Progenitor cell of endocrine pancreas (in vitro differentiated cells): ENCODE results near the gene SYT15B. TPM values are rescaled to one million over a fixed set of nuclear protein-coding genes. Genes with fewer than 3 reads are reported as not detected.
"Not testable (repeated sequence)": the region's sequence is repeated elsewhere in the genome, so short reads cannot be mapped to it uniquely, and the experiment has no call there.

Experiments
- DNase-seq: peaks from one replicate; pipeline ENCODE4 v3.0.0; 2021; ENCODE audit warnings: low spot score; ENCODE audit not compliant: unreplicated experiment
- H3K27ac Mint-ChIP-seq: 2 replicates; pipeline ENCODE4 v1.8.0; 2021; ENCODE audit warnings: mild to moderate bottlenecking, moderate library complexity, mixed read lengths
- H3K27me3 Mint-ChIP-seq: 2 replicates; pipeline ENCODE4 v1.8.0; 2021; ENCODE audit warnings: mixed read lengths
- H3K36me3 Mint-ChIP-seq: 2 replicates; pipeline ENCODE4 v1.8.0; 2022; ENCODE audit warnings: mixed read lengths; ENCODE audit not compliant: insufficient read depth
- H3K4me1 Mint-ChIP-seq: 2 replicates; pipeline ENCODE4 v1.8.0; 2021; ENCODE audit warnings: low read depth, mixed read lengths
- H3K4me3 Mint-ChIP-seq: 2 replicates; pipeline ENCODE4 v1.8.0; 2021; ENCODE audit warnings: low read depth, mild to moderate bottlenecking, moderate library complexity, mixed read lengths
- H3K9me3 Mint-ChIP-seq: 2 replicates; pipeline ENCODE4 v1.8.0; 2021; ENCODE audit warnings: low read depth, mixed read lengths
- long read RNA-seq: library from polyadenylated mRNA; unstranded; transcript quantifications from one replicate; pipeline ENCODE4 v2.0.0, GENCODE V29; 2020
- total RNA-seq: library from RNA; stranded (reverse); gene quantifications from 2 replicates; pipeline ENCODE4 v1.2.1, GENCODE V29; 2021
- TF ChIP-seq, protein P1 (sequence below): fragments of 200-600 bp; sonication (generic); IDR thresholded peaks from one replicate; pipeline ENCODE4 v1.5.0; 2021; ENCODE audit warnings: antibody characterized with exemption, mild to moderate bottlenecking; ENCODE audit not compliant: unreplicated experiment

The SYT15B gene
- 0.13 and 0.36 TPM in 2 replicates for total RNA-seq
- long read RNA-seq, partial matches to known transcripts: 0 of 1 reads
- long read RNA-seq, other reads (novel, unspliced or antisense): 1 of 1 reads

DNA sequence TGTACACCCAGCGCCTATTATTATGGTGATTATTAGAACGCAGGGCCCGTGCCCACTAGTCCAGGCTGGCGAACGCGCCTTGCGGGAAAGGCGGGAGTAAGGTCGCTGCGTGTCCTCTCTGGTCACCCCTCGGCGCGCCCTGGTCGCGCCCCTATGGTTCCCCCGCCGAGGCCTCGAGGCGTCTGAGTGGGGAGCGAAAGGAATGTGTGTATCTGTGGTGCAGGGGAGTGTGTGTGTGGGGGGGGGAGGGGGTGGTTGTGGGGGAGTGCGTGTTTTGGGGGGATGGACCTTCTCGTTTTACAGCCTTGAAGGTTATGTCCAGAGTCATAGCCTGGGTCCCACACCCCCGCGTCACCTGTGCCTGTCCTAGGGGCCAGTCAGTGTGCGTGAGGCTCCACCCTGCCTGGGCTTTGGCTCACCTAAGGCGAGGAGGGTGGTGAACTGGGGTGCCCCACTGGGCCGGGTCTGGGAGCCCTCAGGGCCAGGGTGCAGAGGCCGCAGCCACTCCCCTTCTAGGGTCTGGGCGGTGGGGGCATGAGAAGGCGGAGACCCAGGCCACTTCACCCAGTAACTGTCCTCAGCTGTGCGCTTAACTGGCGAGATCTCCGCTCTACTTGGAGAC, at the start of gene SYT15B:
TSS of gene SYT15B (minus strand) at position 39 of the 622 bp plus-strand sequence. CDS start 952 bp downstream, outside the sequence.
- H3K4me3 Mint-ChIP-seq, DNase-seq, H3K36me3 Mint-ChIP-seq, H3K27ac Mint-ChIP-seq, H3K4me1 Mint-ChIP-seq, H3K9me3 Mint-ChIP-seq, H3K27me3 Mint-ChIP-seq: not testable (repeated sequence)

DNA sequence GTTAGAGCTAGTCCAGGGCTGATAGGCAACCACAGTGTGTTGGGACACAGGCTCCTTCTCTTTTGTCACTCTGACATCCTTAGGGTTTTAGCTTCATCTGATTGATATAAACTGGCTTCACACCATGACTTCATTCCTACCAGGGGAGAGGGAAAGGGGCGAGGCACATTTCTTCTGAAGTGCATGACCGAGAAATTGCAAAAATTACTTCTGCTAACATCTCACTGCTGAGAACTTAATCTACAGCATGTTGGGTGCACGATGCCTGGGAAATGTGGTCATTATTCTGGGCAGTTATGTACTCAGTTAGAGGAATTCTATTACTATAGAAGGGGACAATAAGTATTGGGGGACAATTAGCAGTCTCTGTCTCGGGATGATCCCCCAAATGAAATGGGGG, 16.2 kb upstream of the SYT15B start:
- DNase-seq, H3K4me3 Mint-ChIP-seq, H3K4me1 Mint-ChIP-seq, H3K9me3 Mint-ChIP-seq, H3K36me3 Mint-ChIP-seq, H3K27ac Mint-ChIP-seq, H3K27me3 Mint-ChIP-seq: not testable (repeated sequence)

DNA sequence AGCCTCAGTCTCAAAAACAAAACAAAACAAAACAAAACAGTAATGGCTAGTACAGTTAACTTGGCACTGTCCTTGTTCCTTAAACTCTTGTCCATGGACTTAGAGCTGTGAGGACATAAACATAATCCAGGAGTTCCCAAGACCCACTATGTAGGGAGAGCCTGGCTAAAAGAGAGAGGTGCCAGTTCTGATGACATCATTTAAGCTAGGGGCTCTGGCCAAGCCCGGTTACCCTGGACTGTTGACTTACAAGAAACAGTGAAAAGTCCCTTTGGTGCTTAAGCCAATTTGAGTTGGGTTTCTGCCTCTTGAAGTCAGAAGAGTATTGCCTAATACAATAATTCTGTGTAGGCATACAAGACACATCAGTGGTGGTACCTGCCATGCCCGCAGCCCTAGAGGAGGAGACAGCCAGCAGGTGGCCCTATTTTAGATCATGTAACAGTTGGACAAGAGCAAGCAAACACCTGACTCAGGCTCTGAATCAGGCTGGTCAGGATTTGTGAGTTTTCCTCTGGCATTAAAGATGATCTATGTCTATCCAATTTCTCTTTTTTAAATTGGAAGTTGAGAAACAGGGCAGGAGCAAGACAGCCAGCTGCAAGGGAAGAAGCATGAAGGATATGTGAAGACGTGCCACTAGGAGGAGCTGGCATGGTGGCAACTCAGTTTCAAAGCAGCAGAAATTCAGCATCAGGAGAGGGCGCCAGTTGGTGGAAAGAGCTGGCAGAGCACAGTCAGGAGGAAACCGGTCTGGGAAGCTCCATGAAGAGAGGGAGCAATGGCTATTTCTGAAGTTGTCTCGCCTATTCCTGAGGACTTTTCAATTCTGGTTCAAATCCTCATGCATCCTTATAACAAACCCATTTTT, 12.2 kb upstream of the SYT15B start:
- H3K36me3 Mint-ChIP-seq, H3K9me3 Mint-ChIP-seq, H3K27me3 Mint-ChIP-seq, DNase-seq, H3K4me3 Mint-ChIP-seq, H3K4me1 Mint-ChIP-seq, H3K27ac Mint-ChIP-seq: not testable (repeated sequence)
- TF ChIP-seq, protein P1, sequence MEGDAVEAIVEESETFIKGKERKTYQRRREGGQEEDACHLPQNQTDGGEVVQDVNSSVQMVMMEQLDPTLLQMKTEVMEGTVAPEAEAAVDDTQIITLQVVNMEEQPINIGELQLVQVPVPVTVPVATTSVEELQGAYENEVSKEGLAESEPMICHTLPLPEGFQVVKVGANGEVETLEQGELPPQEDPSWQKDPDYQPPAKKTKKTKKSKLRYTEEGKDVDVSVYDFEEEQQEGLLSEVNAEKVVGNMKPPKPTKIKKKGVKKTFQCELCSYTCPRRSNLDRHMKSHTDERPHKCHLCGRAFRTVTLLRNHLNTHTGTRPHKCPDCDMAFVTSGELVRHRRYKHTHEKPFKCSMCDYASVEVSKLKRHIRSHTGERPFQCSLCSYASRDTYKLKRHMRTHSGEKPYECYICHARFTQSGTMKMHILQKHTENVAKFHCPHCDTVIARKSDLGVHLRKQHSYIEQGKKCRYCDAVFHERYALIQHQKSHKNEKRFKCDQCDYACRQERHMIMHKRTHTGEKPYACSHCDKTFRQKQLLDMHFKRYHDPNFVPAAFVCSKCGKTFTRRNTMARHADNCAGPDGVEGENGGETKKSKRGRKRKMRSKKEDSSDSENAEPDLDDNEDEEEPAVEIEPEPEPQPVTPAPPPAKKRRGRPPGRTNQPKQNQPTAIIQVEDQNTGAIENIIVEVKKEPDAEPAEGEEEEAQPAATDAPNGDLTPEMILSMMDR: peak; percentile 54

DNA sequence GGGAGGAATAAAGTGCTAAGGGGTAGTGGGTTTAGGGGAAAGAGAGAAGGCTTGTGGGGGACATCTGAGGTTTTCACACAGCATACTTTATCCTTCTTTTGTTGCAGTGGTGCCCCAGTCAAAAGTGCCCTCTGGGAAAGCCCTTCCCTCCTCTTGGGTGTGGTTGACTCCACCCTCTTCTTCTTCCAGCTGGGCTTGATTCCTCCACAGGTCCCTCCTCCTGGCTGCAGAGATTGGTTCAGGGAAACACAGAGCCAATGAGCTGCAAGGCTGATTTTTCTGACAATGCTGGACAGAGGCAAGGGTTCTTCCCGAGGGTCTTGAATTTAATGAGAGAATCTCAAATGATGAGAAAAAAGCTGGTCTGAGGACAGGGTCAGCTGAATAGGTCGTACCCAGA, 7.4 kb upstream of the SYT15B start:
- not testable (repeated sequence) for H3K36me3 Mint-ChIP-seq, H3K4me3 Mint-ChIP-seq, H3K27me3 Mint-ChIP-seq, H3K4me1 Mint-ChIP-seq, H3K9me3 Mint-ChIP-seq, DNase-seq, H3K27ac Mint-ChIP-seq

DNA sequence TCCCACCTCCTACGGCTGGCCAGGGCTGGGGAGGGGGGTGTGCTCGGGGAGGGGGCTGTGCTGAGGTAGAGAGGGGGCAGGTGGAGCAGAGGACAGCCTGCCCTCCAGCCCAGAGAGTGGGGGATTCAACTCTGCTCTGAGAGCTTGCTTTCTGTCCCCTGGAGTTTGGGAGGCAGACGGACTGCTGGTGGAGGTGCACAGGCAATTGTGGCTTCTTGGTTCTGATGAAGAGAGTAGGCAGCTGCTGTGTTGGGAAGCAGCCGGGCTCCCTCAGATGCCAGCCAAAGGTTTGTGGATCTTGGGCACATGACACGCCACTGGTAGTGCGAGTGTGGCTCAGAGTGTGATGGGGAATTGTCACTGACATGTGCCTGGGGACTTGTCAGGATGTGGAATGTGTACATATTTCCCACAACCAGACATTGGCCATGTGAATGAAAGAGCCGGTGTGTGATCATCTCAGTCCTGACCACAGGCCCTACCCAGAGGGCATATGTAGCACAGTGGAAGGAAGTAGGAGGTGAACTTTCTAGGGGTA, 5.3 kb upstream of the SYT15B start:
- H3K9me3 Mint-ChIP-seq, DNase-seq, H3K27ac Mint-ChIP-seq, H3K27me3 Mint-ChIP-seq, H3K4me3 Mint-ChIP-seq, H3K4me1 Mint-ChIP-seq, H3K36me3 Mint-ChIP-seq: not testable (repeated sequence)

DNA sequence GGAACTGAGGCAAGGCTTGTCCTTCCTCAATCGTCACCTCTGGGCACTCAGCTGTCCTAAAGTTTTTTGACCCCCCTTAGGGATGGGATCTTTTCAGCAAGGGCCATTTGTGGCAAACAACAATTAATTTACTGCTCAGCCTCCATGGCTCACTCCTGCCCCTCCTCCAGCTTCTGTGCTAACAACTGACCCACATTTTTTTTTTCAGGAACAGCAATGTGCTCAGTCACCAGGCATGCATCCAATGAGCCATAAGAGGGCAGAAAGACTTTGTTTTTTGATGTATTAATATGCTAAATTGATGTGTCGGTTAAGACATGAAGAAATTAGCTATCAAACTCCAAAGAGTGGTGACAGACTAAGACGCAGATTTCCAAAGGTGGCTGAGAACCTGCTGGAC, 4.7 kb upstream of the SYT15B start:
- not testable (repeated sequence) for H3K27me3 Mint-ChIP-seq, H3K9me3 Mint-ChIP-seq, H3K4me3 Mint-ChIP-seq, DNase-seq, H3K27ac Mint-ChIP-seq, H3K4me1 Mint-ChIP-seq, H3K36me3 Mint-ChIP-seq

DNA sequence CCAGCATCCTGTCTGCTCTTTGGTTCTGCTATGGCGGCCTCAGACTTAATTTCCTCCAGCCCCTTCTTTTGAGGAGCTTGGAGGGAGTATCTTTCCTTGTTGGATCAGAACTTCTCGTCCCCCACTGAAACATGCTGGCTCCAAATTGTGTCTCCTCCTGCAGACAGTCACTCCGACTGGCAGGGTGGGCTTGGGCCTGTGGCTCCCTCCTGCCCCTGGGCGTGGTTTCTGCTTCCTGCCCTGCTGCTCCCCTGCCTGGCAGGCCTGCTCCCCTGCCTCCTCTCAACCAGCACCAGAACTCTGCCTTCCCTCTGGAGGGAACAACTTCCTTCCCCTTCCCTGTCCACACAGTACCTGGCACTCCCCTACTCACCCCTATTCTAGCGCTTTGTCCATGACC, 3.8 kb upstream of the SYT15B start:
- not testable (repeated sequence) for DNase-seq

DNA sequence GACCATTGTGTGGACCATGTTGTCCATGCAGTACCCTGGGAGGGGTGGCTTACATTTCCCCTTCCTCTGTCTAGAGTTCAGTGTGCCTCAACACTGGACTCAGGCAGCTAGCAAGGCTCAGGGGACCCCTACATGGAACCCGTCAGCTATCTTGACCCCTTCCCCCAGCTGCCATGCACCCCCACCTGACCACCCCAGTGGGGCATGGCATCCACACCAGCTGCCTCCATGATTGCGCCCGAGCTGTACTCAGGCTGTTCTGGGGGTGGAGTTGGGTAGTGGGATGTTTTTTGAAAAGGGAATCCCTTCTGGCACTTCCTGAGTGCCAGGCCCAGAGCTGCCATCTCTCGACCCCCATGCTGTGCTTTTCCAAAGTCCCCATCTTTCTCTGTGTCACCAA, 1.8 kb upstream of the SYT15B start:
- H3K4me3 Mint-ChIP-seq, DNase-seq, H3K27ac Mint-ChIP-seq, H3K4me1 Mint-ChIP-seq, H3K27me3 Mint-ChIP-seq, H3K9me3 Mint-ChIP-seq, H3K36me3 Mint-ChIP-seq: not testable (repeated sequence)

More for the DNA sequence above, 3.8 kb upstream of the SYT15B start:
- H3K27ac Mint-ChIP-seq, H3K9me3 Mint-ChIP-seq, H3K36me3 Mint-ChIP-seq, H3K27me3 Mint-ChIP-seq, H3K4me1 Mint-ChIP-seq, H3K4me3 Mint-ChIP-seq: not testable (repeated sequence)

DNA sequence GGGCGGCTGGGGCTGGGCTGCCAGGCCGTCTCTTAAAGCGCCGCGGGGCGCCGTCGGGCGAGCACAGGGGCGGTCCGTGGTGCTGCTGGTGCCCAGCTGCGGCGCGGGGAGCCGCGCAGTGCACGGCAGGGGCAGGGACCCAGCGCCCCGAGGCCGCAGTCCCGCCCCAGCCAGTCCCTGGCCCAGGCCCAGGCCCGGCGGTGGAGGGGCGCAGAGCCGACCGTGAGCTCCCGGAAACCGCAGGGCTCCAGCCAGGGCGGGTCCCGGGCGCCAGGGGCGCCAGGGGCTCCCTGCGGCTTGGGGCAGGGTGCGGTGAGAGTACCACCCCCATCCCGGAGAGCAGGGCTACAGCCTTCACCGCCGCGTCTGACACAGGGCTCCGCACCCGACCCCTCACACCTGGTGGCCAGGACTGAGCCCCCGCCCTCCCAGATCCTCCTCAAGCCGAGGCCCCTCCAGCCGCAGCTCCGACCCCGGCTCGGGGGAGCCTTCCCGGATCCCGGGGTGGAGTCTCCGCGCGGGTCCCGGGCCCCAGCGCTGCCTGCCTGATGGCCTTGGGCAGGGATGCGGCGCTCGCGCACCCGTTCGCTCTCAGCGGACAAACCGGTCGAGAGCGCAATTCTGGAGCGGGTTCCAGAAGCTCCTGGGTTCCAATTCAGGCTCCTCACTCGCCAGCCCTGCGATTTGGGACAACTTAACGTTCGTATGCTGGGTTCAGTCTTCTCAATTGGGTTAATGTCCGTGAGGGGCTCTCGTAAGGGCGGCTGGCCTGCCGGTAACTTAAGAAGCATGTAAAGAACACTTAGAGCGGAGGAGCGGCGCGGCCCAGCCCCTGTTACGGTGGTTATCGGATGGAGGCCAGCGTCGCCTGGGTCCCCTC, 478 bp downstream of the SYT15B start:
- not testable (repeated sequence) for H3K4me3 Mint-ChIP-seq, H3K27ac Mint-ChIP-seq, DNase-seq, H3K9me3 Mint-ChIP-seq, H3K36me3 Mint-ChIP-seq, H3K4me1 Mint-ChIP-seq, H3K27me3 Mint-ChIP-seq

DNA sequence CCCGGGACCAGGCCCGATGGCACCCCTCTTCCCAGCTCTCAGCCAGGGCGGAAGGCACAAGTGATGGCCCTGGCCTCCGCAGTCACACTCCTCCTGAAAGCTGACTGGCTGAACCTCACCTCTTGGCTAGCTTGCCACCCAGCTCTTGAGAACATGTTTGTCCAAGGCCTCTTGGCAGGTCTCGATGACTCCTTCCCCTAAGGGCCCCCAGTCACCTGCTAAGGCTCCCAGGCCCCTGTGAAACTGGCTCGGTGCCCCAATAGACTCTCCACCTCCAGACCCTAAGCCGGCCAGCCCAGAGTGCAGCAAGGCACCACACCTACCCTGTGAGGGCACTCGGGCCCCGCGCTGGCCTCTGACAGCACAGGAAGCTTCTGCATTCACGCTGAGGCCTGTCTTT, 4.5 kb downstream of the SYT15B start:
- not testable (repeated sequence) for H3K4me3 Mint-ChIP-seq, H3K36me3 Mint-ChIP-seq, H3K27me3 Mint-ChIP-seq, H3K9me3 Mint-ChIP-seq, H3K27ac Mint-ChIP-seq, DNase-seq, H3K4me1 Mint-ChIP-seq

DNA sequence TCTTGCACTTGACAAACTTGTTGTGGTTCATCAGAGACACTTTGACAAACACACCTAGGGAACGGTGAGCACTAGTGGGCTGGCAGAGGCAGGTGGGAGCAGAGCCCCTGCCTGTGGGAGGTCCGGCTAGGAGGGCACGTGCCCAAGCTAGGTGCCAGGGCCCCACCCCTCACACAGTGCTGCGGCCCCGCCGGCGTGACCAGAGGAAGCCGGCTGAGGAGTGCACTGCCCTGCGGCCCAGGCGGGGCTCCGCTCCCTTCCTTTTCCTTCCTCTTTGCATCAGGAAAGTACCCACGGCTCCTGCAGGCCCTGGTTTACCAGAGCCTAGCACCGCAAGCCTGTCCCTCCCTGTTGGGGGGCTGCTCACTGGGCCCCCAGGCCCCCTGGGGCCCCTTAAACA, 7.2 kb downstream of the SYT15B start:
- H3K4me3 Mint-ChIP-seq, H3K9me3 Mint-ChIP-seq, H3K27me3 Mint-ChIP-seq, DNase-seq, H3K4me1 Mint-ChIP-seq, H3K36me3 Mint-ChIP-seq, H3K27ac Mint-ChIP-seq: not testable (repeated sequence)
